Pancreas (tissue), 10 donors: Measurements from ENCODE around the gene MYO1H. TPM values are rescaled to one million over a fixed set of nuclear protein-coding genes. Genes with fewer than 3 reads are reported as not detected.

Experiments
- ATAC-seq, 4 donors: fragments of 200-7000 bp; cut with Tn5 transposase; one replicate each; pipeline versions ENCODE4 v1.8.0 to v1.9.1; 2020; ENCODE audit warnings: mild to moderate bottlenecking in 4 of 4, moderate library complexity in 4 of 4
- DNase-seq, 6 donors: peaks; one replicate each; pipeline ENCODE4 v3.0.0-alpha.2; 2020
- FAIRE-seq: peaks from 2 replicates; lab custom pipeline; 2012; peaks lifted over from hg19 to GRCh38; lab: Jason Lieb, UNC
- H3K27ac ChIP-seq, 4 donors: fragments of 200-600 bp; sonication (generic); 1 replicate in 3 of 4; 2 replicates in 1 of 4; pipeline versions ENCODE4 v1.5.0 to v1.8.0; 2020
- H3K27me3 ChIP-seq, 4 donors: fragments of 200-600 bp; one replicate each; pipeline ENCODE4 v1.8.0; 2021
- H3K36me3 ChIP-seq, 3 donors: fragments of 200-600 bp; sonication (generic) in 1 of 3; one replicate each; pipeline versions ENCODE4 v1.5.0 to v1.8.0; 2020 to 2021
- H3K4me1 ChIP-seq, 3 donors: fragments of 200-600 bp; one replicate each; pipeline ENCODE4 v1.8.0; 2021
- H3K4me3 ChIP-seq, 4 donors: fragments of 200-600 bp; sonication (generic) in 2 of 4; one replicate each; pipeline versions ENCODE4 v1.5.0 to v1.8.0; 2020 to 2021
- H3K9me3 ChIP-seq, 4 donors: fragments of 200-600 bp; one replicate each; pipeline ENCODE4 v1.8.0; 2021
- WGBS, 2 donors: extraction: QIAGEN DNeasy Blood & Tissue Kit; methylation state at CpG; one replicate each; pipeline ENCODE4 v1.1.7; 2013; 5-methylcytosine and 5-hydroxymethylcytosine counted together
- intact Hi-C, 3 donors: fragments of 100-400 bp; cut with DNase I; formaldehyde crosslinking; loops; one replicate each; pipeline versions ENCODE4 v1.11.1 to v1.14.2; 2022
- polyA plus RNA-seq, 2 donors: library from polyadenylated mRNA; stranded (reverse); fragments of 200-250 nt; gene quantifications; one replicate each; pipeline ENCODE4 v1.2.3, GENCODE V29; 2013
- total RNA-seq, 6 donors: library from RNA; stranded (reverse); fragmentation: NEBNext Ultra II Directional in 4 of 6; extraction: Animal tissue kit (Norgen Biotek cat#: 25700) in 4 of 6; gene quantifications; one replicate each; pipeline versions ENCODE4 v1.2.1 to v1.2.4, GENCODE V29; 2021 to 2023
- TF ChIP-seq, protein P1 (sequence below), 4 donors: fragments of 200-600 bp; sonication (generic) in 3 of 4; IDR thresholded peaks; one replicate each; pipeline versions ENCODE4 v1.5.0 to v1.8.0; 2021; ENCODE audit warnings: antibody characterized with exemption in 4 of 4
- donor health status: healthy with polysubstance abuse.
- donor health status: DM: no; HTN: no; CAD: no; lungs with moderate emphysema.
- donor health status: DM: no; HTN: no; CAD: no.
- donor health status: control.
- donor health status: control.
- donor health status: Bipolar disorder and iron deficiency.
- donor health status: DM: yes; HTN: yes; CAD: no.
- donor health status: DM: no; HTN: no; CAD: no.
- donor health status: DM: no; HTN: no; CAD: no.
- donor health status: DM: yes; HTN: yes; CAD: no.

The MYO1H gene
- total and polyA plus RNA-seq, 8 donors: 0.07 TPM; not detected in 7

DNA sequence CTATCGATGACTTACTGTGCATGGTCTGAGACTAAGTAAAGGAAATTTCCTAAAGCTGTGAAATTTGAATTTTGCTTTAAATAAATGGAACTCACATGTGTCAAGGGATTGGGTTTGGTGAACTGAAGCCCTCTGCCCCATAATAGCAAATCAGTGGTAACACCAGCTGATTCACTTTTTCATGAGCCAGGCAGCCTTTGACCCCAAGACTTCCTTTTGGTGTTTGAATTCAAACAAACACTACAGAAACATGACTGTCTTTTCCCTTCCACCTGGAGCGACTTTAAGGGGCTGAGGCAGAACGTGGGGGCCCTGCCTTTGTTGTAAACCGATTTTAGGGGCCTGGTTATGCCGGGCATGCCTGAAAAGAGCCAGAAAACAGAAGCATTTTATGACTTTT is 100.6 kb downstream of the MYO1H start:
- TF ChIP-seq, protein P1, sequence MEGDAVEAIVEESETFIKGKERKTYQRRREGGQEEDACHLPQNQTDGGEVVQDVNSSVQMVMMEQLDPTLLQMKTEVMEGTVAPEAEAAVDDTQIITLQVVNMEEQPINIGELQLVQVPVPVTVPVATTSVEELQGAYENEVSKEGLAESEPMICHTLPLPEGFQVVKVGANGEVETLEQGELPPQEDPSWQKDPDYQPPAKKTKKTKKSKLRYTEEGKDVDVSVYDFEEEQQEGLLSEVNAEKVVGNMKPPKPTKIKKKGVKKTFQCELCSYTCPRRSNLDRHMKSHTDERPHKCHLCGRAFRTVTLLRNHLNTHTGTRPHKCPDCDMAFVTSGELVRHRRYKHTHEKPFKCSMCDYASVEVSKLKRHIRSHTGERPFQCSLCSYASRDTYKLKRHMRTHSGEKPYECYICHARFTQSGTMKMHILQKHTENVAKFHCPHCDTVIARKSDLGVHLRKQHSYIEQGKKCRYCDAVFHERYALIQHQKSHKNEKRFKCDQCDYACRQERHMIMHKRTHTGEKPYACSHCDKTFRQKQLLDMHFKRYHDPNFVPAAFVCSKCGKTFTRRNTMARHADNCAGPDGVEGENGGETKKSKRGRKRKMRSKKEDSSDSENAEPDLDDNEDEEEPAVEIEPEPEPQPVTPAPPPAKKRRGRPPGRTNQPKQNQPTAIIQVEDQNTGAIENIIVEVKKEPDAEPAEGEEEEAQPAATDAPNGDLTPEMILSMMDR (IDR thresholded peaks at IDR 0.05): no peak
- Histone ChIP-seq H3K4me1 (no peaks in the 10 kb centered on the region), H3K9me3 (no peaks in the 10 kb centered on the region), H3K27ac (no peak overlapping the region), H3K4me3 (no peak overlapping the region), H3K36me3 (peaks cover 0 to 31% (median 0%) of the 10 kb centered on the region in 3 donors), H3K27me3 (no peaks in the 10 kb centered on the region)
- FAIRE-seq (no peak), DNase-seq (no peak), ATAC-seq (no peak)
- intact Hi-C loops: no loop called here
- 68 to 81% methylated on average over 5 of the region's 5 CpGs for WGBS, 2 donors

DNA sequence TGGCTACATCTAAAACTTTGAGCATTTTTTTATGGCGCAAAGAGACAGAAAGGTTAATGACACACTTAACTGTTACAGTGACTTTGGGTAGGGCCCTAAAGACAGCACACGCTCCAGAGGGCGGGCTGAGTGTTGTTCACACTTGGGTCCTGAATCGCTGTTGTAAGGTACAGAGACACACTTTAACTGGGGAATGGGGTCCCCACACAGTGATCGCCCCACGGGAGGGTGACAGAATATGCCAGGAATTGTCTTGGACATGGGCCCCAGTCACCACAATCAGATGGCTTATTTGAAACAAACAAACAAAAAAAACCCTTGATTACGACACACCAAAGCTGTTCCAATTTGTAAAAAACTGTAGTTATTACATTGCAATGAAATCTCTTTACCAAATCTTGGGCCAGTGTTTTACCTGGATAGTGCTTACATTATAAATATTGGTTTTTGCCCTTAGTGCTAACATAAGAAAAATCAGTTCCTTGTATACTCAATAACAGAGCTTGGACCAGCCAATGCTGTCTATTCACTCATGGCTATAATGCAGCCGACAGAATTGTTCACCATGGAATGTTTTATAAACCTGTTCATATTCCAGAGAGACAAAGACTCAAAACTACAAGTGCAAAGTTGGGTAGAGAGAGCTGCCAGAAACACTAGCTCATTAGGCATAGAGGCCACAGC is 101.1 kb downstream of the MYO1H start:
- H3K36me3 ChIP-seq: peaks cover 0 to 37% (median 0%) of the 10 kb centered on the region in 3 donors
- FAIRE-seq: no peak
- no peak overlapping the region for H3K27ac ChIP-seq

DNA sequence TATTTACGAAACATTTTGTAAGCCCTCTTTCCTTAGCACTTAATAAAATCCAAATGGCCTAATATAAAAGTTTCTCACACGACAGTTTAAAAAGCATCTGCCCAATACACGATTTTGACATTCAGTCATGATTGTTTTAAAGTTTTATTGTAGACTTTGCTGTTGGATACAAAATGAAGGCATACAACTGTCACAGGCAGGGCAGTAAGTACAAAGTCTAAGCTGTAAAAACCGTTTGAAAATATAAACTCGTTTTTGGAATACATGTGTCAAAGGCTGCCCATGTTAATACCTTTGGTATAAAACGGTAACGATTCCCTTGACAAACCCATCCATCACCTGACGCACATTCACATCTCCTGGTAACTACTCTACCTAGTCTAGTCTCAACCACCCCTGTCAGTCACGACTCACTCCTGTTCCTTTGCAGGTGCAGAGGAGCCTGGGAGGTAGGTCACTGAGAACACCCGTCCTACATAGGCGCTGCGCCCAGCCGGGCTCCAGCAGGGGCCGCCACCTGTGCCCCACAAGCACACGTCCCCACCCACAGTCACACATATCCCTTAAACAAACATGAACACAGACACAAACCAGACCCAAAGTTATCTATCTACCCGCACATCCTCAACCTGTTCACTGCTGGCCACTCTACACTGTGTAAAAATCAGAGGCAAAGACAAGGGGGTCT is 102.3 kb downstream of the MYO1H start:
- Histone ChIP-seq H3K27ac (no peak overlapping the region), H3K36me3 (peaks cover 0 to 48% (median 0%) of the 10 kb centered on the region in 3 donors), H3K27me3 (no peaks in the 10 kb centered on the region), H3K4me3 (no peak overlapping the region), H3K9me3 (no peaks in the 10 kb centered on the region), H3K4me1 (no peaks in the 10 kb centered on the region)
- 84 to 86% methylated on average over 16 of the region's 16 CpGs for WGBS, 2 donors
- no peak for FAIRE-seq
- intact Hi-C loops: no loop called here
- TF ChIP-seq, protein P1 (IDR thresholded peaks at IDR 0.05): no peak
- ATAC-seq: no peak
- DNase-seq: no peak

More for the DNA sequence above, 101.1 kb downstream of the MYO1H start:
- ATAC-seq (no peak), DNase-seq (no peak)
- H3K4me3 ChIP-seq: no peak overlapping the region
- intact Hi-C loops: no loop called here
- no peaks in the 10 kb centered on the region for H3K9me3 ChIP-seq
- no peaks in the 10 kb centered on the region for H3K27me3 ChIP-seq
- 92 to 95% methylated on average over 8 of the region's 8 CpGs for WGBS, 2 donors
- no peaks in the 10 kb centered on the region for H3K4me1 ChIP-seq
- TF ChIP-seq, protein P1 (IDR thresholded peaks at IDR 0.05): no peak

DNA sequence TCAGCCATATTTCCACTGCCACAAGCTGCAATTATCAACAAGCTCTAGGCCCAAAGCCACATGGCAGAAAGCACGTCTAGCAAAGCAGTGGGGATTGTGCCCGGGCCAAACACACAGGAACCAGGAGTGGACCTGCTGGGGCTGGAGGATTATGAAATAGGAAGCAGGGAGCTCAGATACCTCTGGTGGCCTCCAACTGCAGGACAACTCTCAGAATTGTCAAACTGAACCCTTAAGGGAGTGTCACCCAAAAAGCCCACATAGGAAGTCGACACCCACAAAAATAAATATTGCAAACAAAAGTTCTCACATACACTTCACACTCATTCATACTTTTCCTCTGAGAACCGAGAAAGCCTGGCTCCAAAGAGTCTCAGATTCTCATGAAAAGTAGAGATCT is 103.3 kb downstream of the MYO1H start:
- ATAC-seq (no peak), DNase-seq (no peak), FAIRE-seq (no peak)
- H3K36me3 ChIP-seq: peaks cover 2 to 54% (median 7%) of the 10 kb centered on the region in 3 donors
- H3K4me3 ChIP-seq: no peak overlapping the region
- no peaks in the 10 kb centered on the region for H3K4me1 ChIP-seq
- TF ChIP-seq, protein P1 (IDR thresholded peaks at IDR 0.05): no peak
- intact Hi-C loops: no loop called here
- no peaks in the 10 kb centered on the region for H3K27me3 ChIP-seq
- no peaks in the 10 kb centered on the region for H3K9me3 ChIP-seq
- 83 to 85% methylated on average over 4 of the region's 4 CpGs for WGBS, 2 donors
- H3K27ac ChIP-seq: no peak overlapping the region

DNA sequence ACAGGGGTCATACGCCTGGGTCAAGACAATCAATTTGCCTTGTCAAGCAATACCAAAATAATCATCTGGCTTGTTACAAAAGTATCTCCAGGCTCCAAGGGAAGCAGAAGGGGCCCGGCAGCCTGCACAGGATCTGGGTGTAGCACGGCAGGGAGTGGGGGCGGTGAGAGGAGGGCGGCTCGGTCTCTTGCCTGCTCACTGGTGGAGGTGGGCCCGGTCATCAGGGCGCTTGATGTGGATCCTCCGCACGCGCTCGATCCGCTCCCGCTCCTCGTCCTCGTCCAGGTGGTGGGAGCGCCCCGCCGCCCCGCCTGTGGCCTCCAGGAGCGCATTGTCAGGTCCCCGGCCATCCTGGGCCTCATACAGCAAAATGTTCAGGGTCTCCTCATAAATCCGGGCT is 103.7 kb downstream of the MYO1H start:
- Histone ChIP-seq H3K27ac (no peak overlapping the region), H3K4me3 (no peak overlapping the region), H3K4me1 (no peaks in the 10 kb centered on the region), H3K36me3 (peaks cover 2 to 53% (median 10%) of the 10 kb centered on the region in 3 donors), H3K27me3 (no peaks in the 10 kb centered on the region), H3K9me3 (no peaks in the 10 kb centered on the region)
- intact Hi-C loops: no loop called here
- WGBS, 2 donors: 93% methylated on average over 23 of the region's 23 CpGs
- TF ChIP-seq, protein P1 (IDR thresholded peaks at IDR 0.05): no peak
- DNase-seq (no peak), FAIRE-seq (no peak), ATAC-seq (no peak)
